ENCODE results near the gene PKM.
"Not testable (repeated sequence)": the region's sequence is repeated elsewhere in the genome, so short reads cannot be mapped to it uniquely, and the experiment has no call there.

Gene PKM

DNA sequence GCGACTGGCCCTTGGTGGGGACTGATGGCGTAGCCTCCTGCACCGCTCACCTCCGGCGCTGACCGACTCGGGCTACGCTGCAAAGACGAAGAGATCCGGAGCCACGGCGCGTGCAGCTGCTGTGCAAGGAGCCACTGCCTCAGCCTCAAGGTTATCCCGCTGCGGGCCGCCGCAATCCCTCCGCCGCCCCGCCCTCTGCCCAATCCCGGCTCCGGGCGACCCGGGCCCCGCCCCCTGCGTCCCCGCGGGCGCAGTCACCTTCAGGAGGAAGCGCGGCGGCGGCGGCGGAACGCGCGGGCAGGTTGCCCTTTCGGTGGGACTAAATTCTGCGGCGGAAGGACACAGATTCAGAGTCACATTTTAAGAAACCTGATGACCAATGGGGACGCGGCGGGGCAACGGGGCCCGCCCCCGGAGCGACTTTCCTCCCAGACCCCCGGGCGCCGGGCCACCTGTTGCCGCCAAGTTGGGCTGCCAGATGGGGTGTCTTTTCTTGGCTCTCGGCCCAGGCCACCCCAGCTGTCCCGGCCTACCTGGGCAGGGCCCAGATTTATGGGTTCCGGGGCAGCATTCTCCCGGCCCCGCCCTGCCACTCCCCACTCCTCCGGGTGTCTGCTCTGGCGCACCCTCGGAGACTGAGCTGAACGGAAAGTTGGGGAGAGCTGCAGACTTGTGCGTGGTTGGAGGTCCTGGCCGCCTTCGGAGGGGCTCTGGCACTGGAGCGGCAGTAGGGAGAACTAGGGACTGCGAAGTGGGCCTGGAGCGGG lies at the start of gene PKM:
Gene PKM, minus strand, starts transcription at position 125 of the 767 bp plus-strand sequence. CDS start 12,093 bp downstream, outside the sequence.
- DNase-seq: peak; percentile 31 to 95 (median 82)

GRCh38 chr15:72280751-72281150 lies 49.8 kb upstream of the PKM start:
- no peak for DNase-seq

DNA sequence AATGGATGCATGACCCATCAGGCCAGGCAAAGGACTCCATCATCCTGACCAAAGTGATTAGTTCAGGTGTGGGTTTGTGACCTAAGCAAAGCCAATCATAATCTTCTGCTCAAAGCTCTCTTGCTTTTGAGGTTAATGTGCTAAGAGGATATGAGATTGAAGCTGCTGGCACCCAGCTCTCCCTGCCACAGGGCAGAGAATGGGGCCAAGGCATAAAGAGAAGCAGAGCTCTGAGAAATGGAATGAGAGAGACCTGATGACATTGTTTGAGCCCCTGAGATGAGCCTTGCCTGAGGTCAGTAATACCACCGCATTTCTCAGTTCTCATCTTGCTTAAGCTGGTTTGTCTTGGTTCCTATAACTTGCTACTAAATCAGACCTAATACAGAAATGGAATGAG lies 47.7 kb upstream of the PKM start:
- no peak for DNase-seq

DNA sequence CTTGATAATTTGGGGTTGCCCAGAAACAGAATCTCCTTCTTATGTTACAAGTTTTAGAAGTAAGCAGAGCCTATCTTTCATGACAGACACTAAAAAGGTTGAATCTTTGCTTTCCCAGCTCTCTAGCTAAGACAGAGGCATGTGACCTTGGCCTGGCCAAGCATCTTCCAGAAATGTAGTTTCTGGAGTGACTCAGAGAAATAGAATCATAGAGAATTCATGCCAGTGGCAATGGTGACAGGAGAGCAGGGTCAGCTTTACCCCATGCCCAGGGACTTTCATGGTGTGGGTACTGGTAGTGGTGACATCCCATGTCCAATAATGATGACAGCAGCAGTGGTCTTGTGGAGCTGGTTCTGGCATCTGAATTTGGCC lies 45.3 kb upstream of the PKM start:
- no peak for DNase-seq

DNA sequence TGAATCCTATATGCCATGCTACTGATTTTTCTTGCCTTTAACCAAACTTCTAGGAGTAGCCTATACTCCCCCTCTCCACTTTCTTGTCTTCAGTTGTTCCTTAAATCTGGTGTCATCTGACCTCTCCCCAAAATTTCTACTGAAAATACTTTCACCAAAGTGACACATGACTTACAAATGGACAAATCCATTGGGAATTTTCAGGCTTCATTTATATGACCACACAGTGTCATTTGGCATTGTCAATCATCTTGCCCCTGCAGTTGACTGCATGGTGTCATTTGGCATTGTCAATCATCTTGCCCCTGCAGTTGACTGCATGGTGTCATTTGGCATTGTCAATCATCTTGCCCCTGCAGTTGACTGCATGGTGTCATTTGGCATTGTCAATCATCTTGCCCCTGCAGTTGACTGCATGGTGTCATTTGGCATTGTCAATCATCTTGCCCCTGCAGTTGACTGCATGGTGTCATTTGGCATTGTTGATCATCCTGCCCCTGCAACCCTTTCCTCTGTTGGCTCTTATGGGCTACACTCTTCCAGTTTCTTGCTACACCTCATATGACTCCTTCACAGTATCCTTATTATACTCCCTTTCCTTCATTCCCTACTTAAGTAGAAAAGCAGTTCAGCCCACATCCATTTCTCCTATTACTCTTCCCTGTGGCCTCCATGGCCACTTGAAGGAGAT lies 44.8 kb upstream of the PKM start:
- DNase-seq: not testable (repeated sequence)

DNA sequence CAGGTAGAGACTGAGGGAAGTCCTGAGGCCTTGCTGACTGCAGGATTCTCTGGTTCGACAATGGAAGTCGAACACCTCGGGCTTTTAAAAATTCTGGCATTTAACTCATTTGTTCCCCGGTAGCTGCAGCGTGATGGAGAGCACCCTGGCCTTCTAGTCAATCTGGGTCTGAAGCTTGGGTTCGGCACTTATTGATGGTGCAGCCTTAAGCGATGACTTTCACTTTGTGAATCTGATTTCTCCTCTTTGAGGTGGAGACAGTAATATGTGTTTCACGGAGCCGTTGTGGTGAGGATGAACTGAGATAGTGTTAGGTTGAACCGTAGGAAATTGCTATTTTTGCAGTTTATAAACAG lies 42.0 kb upstream of the PKM start:
- DNase-seq: no peak

- peak; percentile 86 to 99 (median 98) for DNase-seq
These were observed 41.4 kb upstream of the PKM start, which contains the start of gene PARP6 for GRCh38 chr15:72272213-72272996. TSS of gene PARP6 (minus strand) at chr15:72272554. CDS start at chr15:72267477, 5,077 bp downstream.

DNA sequence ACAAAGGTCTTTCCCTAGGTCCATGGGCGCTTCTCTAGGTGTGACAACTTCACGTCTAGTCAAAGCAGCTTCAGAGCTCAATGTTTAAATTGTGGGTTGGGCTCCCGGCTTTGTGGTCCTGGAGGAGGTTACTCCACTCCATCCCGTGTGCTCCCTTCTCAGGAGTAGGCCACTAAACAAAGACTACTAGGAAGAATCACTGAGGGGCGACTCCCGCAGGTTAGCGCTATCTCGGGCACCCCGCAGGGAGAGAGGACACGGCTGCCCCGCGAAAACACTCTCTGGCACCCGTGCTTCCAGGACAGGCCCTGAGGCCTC lies 40.9 kb upstream of the PKM start:
- DNase-seq: peak in 1 of 56 donors; percentile 26

DNA sequence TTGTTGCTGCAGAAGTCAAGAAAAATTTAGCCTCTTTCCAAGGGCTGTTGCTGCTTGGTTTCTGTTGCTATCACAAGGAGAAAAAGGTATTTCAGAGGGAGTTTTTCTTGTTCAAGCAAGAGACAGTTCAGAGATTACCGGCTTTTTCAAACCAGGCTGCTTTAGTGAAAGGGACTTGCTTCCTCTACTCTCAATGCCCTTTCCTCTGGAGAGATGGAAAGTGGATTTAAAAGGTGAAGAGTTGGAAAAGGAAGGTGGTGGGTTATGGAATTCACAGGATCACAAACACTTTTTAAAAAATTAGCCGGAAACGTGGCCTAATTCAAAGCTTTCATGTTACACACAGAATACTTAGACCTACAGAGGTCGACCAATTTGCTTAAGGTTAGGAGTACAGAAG lies 40.2 kb upstream of the PKM start:
- DNase-seq: no peak

DNA sequence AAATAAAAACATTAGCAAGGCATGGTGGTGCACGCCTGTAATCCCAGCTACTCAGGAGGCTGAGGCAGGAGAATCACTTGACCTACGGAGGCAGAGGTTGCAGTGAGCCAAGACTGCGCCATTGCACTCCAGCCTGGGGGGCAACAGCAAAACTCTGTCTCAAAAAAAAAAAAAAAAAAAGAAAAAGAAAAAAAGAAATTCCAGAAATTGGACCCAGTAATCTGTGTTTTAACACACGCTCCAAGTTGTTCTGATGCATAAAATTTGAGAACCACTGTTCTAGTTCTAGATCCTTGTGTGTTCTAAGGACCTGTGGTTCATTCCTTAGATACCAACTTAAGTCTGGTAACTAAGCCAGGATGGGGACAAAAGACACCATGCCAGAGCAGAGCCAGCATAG lies 38.7 kb upstream of the PKM start:
- DNase-seq: no peak

DNA sequence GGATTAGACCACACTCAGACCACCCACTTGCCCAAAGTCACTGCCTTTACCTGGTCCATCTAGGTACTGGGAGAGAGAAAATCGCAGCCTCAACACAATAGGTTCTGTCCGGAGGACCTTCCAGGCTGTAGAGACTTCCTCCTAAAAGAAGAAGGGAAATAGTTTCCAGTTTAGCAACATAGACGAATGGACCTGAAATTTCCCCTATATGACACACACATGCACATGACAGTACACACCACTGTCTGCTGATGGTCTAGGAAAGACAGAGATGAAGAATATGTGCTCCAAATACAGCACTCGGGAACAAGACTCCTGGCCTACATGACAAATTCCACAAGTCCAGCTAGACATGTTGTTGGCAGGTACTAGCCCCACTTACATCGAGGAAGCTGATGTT lies 34.0 kb upstream of the PKM start:
- no peak for DNase-seq

DNA sequence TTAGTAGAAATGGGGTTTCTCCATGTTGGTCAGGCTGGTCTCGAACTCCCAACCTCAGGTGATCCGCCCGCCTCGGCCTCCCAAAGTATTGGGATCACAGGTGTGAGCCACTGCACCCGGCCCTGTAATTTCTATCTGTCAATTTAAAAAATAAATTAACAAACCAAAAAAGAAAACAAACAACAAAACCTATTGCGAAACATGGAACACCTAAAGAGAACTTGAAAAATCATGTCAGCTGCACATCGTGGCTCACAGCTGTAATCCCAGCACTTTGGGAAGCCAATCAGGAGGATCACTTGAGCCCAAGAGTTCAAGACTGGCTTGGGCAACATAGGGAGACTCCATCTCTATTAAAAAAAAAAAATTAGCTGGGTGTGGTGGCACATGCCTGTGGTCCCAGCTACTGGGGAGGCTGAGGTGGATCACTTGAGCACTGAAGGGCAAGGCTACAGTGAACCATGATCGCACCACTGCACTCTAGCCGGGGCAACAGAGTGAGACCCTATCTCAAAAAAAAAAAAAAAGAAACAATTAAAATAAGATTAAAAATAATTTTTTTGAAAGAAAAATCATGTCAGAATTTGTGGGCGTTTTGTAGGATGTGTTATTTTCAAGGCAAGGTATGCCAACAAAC lies 21.8 kb upstream of the PKM start:
- DNase-seq: no peak

GRCh38 chr15:72249142-72249810 lies 18.3 kb upstream of the PKM start:
- no peak for DNase-seq

DNA sequence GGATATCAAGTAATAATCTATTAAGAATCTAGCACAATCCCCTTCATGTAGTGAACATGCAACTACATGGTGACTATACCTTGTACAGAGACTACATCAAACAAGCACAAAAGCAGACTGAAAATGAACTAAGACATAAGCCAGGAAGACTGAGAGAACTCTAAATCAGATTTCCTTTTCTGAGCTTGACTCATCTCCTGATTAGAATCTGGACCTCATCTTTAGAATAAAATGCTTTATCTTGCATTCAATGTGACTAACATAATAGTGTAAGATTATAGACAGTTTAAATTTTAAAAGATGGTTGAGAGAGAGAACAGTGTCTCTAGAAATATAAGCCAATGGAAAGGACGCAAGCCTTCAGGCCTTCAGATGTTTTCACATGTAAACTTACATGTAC lies 17.5 kb upstream of the PKM start:
- no peak for DNase-seq

DNA sequence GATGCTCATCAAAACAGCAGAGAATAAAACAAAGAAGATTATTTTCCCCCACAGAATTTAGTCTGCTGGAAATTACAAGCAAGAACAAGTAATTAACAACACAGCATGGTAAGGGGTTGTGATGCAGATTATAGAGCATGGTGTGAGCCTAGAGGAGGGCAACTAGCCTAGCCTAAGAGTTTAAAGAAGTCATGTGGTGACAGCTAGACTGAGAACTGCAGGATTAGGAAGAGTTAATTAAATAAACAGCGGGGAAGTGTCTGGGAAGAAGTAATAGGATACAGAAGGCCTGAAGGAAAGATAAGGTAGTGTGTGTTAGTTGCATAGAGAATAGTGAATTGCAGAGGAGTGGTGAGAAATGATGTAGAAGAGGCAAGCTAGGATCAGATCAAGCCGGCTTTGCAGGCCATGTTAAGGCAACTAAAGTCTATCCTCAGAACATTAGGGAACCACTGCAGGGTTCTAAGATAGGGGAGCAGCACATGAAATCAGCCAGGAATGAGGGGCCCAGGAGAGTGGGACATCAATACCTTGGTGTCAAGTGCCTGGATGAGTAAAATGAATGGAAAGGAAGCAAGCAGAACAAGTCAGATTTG lies 11.9 kb upstream of the PKM start:
- DNase-seq: no peak

- DNase-seq: no peak
These were observed 8.7 kb upstream of the PKM start for GRCh38 chr15:72239652-72240051.

DNA sequence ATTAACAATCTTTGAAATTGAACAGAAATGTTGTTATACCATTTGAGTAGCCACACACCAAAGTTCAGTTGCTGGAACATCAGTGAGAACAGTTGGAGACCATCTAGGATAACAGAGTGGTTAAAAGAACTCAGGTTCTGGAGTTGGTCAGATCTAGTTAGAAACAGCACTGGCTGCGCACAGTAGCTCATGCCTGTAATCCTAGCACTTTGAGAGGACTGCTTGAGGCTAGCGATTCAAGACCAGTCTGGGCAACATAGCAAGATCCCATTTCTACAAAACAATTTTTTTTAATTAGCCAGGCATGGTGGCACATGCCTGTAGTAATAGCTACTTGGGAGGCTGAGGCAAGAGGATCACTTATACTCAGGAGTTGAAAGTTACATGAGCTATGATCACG lies 7.6 kb upstream of the PKM start:
- no peak for DNase-seq

DNA sequence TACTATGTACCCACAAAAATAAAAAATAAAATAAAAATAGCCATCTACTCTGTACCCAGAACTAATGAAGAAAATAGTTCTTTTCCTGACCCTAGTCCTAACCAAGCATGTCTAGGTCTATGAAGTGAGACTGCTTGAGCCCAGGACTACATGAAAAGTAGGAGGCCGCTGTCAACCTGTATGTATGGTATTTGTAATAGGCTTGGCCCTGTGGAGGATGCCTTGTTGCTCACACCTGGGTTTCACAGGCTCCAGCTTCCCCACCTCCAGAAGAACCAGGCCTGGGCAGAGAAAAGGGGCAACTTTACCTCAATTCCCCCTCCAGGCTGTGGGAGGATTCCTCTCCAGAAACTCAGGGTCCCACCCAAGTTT lies 6.8 kb upstream of the PKM start:
- no peak for DNase-seq

- DNase-seq: peak in 8 of 56 donors; percentile 3 to 40 (median 6)
These were observed 6.3 kb upstream of the PKM start for GRCh38 chr15:72237029-72237852.

DNA sequence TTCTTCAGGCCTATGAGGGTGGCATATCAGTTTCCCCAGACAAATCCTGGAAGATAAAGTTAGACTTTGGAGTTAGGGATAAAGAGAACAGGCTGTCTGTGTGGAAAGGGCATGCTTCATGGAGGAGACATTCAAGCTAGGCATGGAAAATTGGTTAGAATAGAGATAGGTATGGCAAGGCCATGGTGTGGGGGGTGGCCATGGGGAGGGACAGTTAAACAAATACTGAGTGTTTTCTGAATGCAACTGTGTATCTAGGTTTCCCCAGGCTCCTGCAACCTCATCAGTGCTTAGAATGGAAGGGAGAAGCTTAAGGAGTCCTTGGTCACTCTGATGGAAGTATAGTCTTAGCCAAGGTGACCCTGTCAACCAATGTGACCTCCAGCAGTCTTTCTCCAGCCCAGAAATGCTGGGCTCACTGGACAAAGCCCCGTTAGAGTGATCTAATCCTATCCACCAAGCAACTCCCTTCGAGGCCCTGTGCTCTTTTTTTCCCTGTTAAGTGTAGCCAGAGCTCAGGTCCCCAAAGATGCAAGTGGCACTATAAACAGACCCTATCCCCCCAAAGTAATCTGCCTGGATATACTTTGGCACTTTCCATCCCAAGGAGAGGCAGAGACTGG lies 5.5 kb upstream of the PKM start:
- no peak for DNase-seq

All from nucleus accumbens (tissue), 56 donors.